Activated naive CD8-positive, alpha-beta T cell treated with anti-CD3 and anti-CD28 coated beads, Interleukin-2, amount 50 U/mL, for 24 hours (primary cell): ENCODE results near the gene C17orf113.
A peak's percentile ranks its signal among the peaks of the same experiment; 100 is the strongest.

ENCODE experiments used
- ATAC-seq: fragments of 150-1000 bp; cut with Tn5 transposase; one replicate; pipeline ENCODE4 v1.10.0; 2021
- DNase-seq: peaks from one replicate; pipeline ENCODE4 v3.0.0; 2021
- H3K27ac Mint-ChIP-seq: one replicate; pipeline ENCODE4 v1.8.0; 2021; ENCODE audit warnings: mild to moderate bottlenecking, mixed read lengths
- H3K27me3 Mint-ChIP-seq: one replicate; pipeline ENCODE4 v1.8.0; 2021; ENCODE audit warnings: mixed read lengths
- H3K36me3 Mint-ChIP-seq: one replicate; pipeline ENCODE4 v1.8.0; 2021; ENCODE audit warnings: low read depth, mixed read lengths
- H3K4me1 Mint-ChIP-seq: one replicate; pipeline ENCODE4 v1.8.0; 2021; ENCODE audit warnings: mixed read lengths
- H3K4me3 Mint-ChIP-seq: one replicate; pipeline ENCODE4 v1.8.0; 2021; ENCODE audit warnings: mild to moderate bottlenecking, moderate library complexity, mixed read lengths
- H3K9me3 Mint-ChIP-seq: one replicate; pipeline ENCODE4 v1.8.0; 2021; ENCODE audit warnings: mixed read lengths

C17orf113 gene

GRCh38 chr17:42059815-42060214 is 9.4 kb upstream of the C17orf113 start:
- H3K27me3 Mint-ChIP-seq, result peaks cover 6% of the 10 kb centered on the region
- H3K4me1 Mint-ChIP-seq, result peaks cover 19% of the 10 kb centered on the region
- no peaks in the 10 kb centered on the region for H3K36me3 Mint-ChIP-seq
- DNase-seq (no peak), ATAC-seq (no peak)
- H3K27ac Mint-ChIP-seq, result no peak overlapping the region
- H3K9me3 Mint-ChIP-seq, result no peaks in the 10 kb centered on the region
- H3K4me3 Mint-ChIP-seq, result no peak overlapping the region

GRCh38 chr17:42058063-42058462 is 7.7 kb upstream of the C17orf113 start:
- ATAC-seq, result no peak
- Mint-ChIP-seq H3K4me3 (no peak overlapping the region), H3K9me3 (no peaks in the 10 kb centered on the region), H3K36me3 (no peaks in the 10 kb centered on the region), H3K27ac (no peak overlapping the region), H3K27me3 (peaks cover 14% of the 10 kb centered on the region), H3K4me1 (peaks cover 3% of the 10 kb centered on the region)
- no peak for DNase-seq

- Mint-ChIP-seq H3K4me3 (no peak overlapping the region), H3K9me3 (no peaks in the 10 kb centered on the region), H3K27ac (no peak overlapping the region), H3K4me1 (no peaks in the 10 kb centered on the region), H3K36me3 (no peaks in the 10 kb centered on the region), H3K27me3 (peaks cover 23% of the 10 kb centered on the region)
- DNase-seq (no peak), ATAC-seq (no peak)
These were observed 6.2 kb upstream of the C17orf113 start for GRCh38 chr17:42056635-42057034.

- Mint-ChIP-seq H3K4me1 (peaks cover 2% of the 10 kb centered on the region), H3K9me3 (no peaks in the 10 kb centered on the region), H3K36me3 (no peaks in the 10 kb centered on the region), H3K27ac (no peak overlapping the region), H3K4me3 (no peak overlapping the region), H3K27me3 (peaks cover 32% of the 10 kb centered on the region)
- ATAC-seq (no peak), DNase-seq (no peak)
These were observed 5.1 kb upstream of the C17orf113 start for GRCh38 chr17:42055496-42055895.

- ATAC-seq, result no peak
- Mint-ChIP-seq H3K4me1 (peaks cover 2% of the 10 kb centered on the region), H3K36me3 (no peaks in the 10 kb centered on the region), H3K27me3 (peaks cover 32% of the 10 kb centered on the region), H3K27ac (no peak overlapping the region), H3K9me3 (no peaks in the 10 kb centered on the region), H3K4me3 (no peak overlapping the region)
- DNase-seq, result no peak
These were observed 4.6 kb upstream of the C17orf113 start for GRCh38 chr17:42055027-42055426.

- ATAC-seq (no peak), DNase-seq (no peak)
- peaks cover 4% of the 10 kb centered on the region for H3K4me1 Mint-ChIP-seq
- H3K9me3 Mint-ChIP-seq, result no peaks in the 10 kb centered on the region
- no peak overlapping the region for H3K27ac Mint-ChIP-seq
- H3K36me3 Mint-ChIP-seq, result no peaks in the 10 kb centered on the region
- H3K27me3 Mint-ChIP-seq, result peaks cover 42% of the 10 kb centered on the region
- H3K4me3 Mint-ChIP-seq, result no peak overlapping the region
These were observed 3.5 kb upstream of the C17orf113 start for GRCh38 chr17:42053731-42054500.

- Mint-ChIP-seq H3K27ac (no peak overlapping the region), H3K4me3 (no peak overlapping the region), H3K36me3 (no peaks in the 10 kb centered on the region), H3K9me3 (no peaks in the 10 kb centered on the region), H3K27me3 (peaks cover 46% of the 10 kb centered on the region), H3K4me1 (peaks cover 4% of the 10 kb centered on the region)
- ATAC-seq (no peak), DNase-seq (no peak)
These were observed 2.0 kb upstream of the C17orf113 start for GRCh38 chr17:42052346-42052877.

GRCh38 chr17:42051645-42052044 is 1.2 kb upstream of the C17orf113 start:
- peaks cover 4% of the 10 kb centered on the region for H3K4me1 Mint-ChIP-seq
- ATAC-seq (no peak), DNase-seq (no peak)
- H3K27me3 Mint-ChIP-seq, result peaks cover 46% of the 10 kb centered on the region
- peak overlapping the region; percentile 29 for H3K4me3 Mint-ChIP-seq
- no peaks in the 10 kb centered on the region for H3K9me3 Mint-ChIP-seq
- H3K36me3 Mint-ChIP-seq, result no peaks in the 10 kb centered on the region
- H3K27ac Mint-ChIP-seq, result no peak overlapping the region

- Mint-ChIP-seq H3K4me3 (peak overlapping the region; percentile 67), H3K36me3 (no peaks in the 10 kb centered on the region), H3K4me1 (peaks cover 4% of the 10 kb centered on the region), H3K27me3 (peaks cover 46% of the 10 kb centered on the region), H3K27ac (no peak overlapping the region), H3K9me3 (no peaks in the 10 kb centered on the region)
- no peak for ATAC-seq
- DNase-seq, result no peak
These were observed 606 bp upstream of the C17orf113 start for GRCh38 chr17:42051013-42051400.

GRCh38 chr17:42049834-42050392 is 488 bp downstream of the C17orf113 start:
- DNase-seq (no peak), ATAC-seq (no peak)
- Mint-ChIP-seq H3K36me3 (no peaks in the 10 kb centered on the region), H3K9me3 (no peaks in the 10 kb centered on the region), H3K27me3 (peaks cover 40% of the 10 kb centered on the region), H3K4me3 (peak overlapping the region; percentile 63), H3K4me1 (peaks cover 4% of the 10 kb centered on the region), H3K27ac (no peak overlapping the region)

- H3K27ac Mint-ChIP-seq, result no peak overlapping the region
- no peaks in the 10 kb centered on the region for H3K9me3 Mint-ChIP-seq
- DNase-seq, result no peak
- no peaks in the 10 kb centered on the region for H3K36me3 Mint-ChIP-seq
- H3K27me3 Mint-ChIP-seq, result peaks cover 26% of the 10 kb centered on the region
- no peak for ATAC-seq
- H3K4me1 Mint-ChIP-seq, result peaks cover 4% of the 10 kb centered on the region
- no peak overlapping the region for H3K4me3 Mint-ChIP-seq
These were observed 3.1 kb downstream of the C17orf113 start for GRCh38 chr17:42047343-42047742.

GRCh38 chr17:42045719-42046118 is 4.7 kb downstream of the C17orf113 start:
- DNase-seq, result no peak
- Mint-ChIP-seq H3K9me3 (no peaks in the 10 kb centered on the region), H3K27me3 (peaks cover 15% of the 10 kb centered on the region), H3K4me1 (peaks cover 3% of the 10 kb centered on the region), H3K36me3 (no peaks in the 10 kb centered on the region), H3K4me3 (no peak overlapping the region), H3K27ac (no peak overlapping the region)
- no peak for ATAC-seq

- H3K27me3 Mint-ChIP-seq, result peaks cover 13% of the 10 kb centered on the region
- H3K4me3 Mint-ChIP-seq, result no peak overlapping the region
- no peaks in the 10 kb centered on the region for H3K4me1 Mint-ChIP-seq
- ATAC-seq (no peak), DNase-seq (no peak)
- no peaks in the 10 kb centered on the region for H3K36me3 Mint-ChIP-seq
- H3K27ac Mint-ChIP-seq, result no peak overlapping the region
- H3K9me3 Mint-ChIP-seq, result no peaks in the 10 kb centered on the region
These were observed 7.6 kb downstream of the C17orf113 start for GRCh38 chr17:42042598-42043319.

- no peaks in the 10 kb centered on the region for H3K36me3 Mint-ChIP-seq
- H3K27me3 Mint-ChIP-seq, result peaks cover 16% of the 10 kb centered on the region
- H3K4me3 Mint-ChIP-seq, result no peak overlapping the region
- ATAC-seq (no peak), DNase-seq (no peak)
- no peaks in the 10 kb centered on the region for H3K9me3 Mint-ChIP-seq
- H3K27ac Mint-ChIP-seq, result no peak overlapping the region
- no peaks in the 10 kb centered on the region for H3K4me1 Mint-ChIP-seq
These were observed 8.8 kb downstream of the C17orf113 start for GRCh38 chr17:42041619-42042018.

GRCh38 chr17:42040818-42041217 is 9.6 kb downstream of the C17orf113 start:
- Mint-ChIP-seq H3K4me1 (no peaks in the 10 kb centered on the region), H3K4me3 (no peak overlapping the region), H3K27me3 (peaks cover 16% of the 10 kb centered on the region), H3K36me3 (no peaks in the 10 kb centered on the region), H3K9me3 (no peaks in the 10 kb centered on the region), H3K27ac (no peak overlapping the region)
- no peak for ATAC-seq
- no peak for DNase-seq
